ENCODE results near the gene TGM2.

DNA sequence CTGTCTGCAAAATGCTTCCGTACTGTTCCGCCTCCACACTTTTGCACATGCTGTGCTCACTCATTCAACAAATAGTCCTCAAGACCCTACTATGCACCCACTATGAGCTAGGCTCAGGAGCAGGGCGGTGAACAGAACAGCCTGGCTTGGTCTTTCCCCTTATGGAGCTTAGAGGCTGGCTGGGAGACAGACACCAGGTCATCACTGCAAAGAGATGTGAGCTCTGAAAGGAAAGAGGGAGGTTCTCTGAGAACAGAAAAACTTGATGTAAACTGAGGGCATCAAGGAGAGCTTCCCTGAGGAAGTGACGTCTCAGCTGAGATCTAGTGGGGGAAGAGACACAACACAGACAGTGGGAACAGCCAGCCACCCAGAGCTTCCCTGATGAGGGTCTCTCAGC, 31.0 kb upstream of the TGM2 start:
- TF ChIP-seq, protein P1, sequence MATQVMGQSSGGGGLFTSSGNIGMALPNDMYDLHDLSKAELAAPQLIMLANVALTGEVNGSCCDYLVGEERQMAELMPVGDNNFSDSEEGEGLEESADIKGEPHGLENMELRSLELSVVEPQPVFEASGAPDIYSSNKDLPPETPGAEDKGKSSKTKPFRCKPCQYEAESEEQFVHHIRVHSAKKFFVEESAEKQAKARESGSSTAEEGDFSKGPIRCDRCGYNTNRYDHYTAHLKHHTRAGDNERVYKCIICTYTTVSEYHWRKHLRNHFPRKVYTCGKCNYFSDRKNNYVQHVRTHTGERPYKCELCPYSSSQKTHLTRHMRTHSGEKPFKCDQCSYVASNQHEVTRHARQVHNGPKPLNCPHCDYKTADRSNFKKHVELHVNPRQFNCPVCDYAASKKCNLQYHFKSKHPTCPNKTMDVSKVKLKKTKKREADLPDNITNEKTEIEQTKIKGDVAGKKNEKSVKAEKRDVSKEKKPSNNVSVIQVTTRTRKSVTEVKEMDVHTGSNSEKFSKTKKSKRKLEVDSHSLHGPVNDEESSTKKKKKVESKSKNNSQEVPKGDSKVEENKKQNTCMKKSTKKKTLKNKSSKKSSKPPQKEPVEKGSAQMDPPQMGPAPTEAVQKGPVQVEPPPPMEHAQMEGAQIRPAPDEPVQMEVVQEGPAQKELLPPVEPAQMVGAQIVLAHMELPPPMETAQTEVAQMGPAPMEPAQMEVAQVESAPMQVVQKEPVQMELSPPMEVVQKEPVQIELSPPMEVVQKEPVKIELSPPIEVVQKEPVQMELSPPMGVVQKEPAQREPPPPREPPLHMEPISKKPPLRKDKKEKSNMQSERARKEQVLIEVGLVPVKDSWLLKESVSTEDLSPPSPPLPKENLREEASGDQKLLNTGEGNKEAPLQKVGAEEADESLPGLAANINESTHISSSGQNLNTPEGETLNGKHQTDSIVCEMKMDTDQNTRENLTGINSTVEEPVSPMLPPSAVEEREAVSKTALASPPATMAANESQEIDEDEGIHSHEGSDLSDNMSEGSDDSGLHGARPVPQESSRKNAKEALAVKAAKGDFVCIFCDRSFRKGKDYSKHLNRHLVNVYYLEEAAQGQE (IDR thresholded peaks at IDR 0.05; ENCODE audit: borderline replicate concordance): no peak
- TF ChIP-seq EZH2 (IDR thresholded peaks at IDR 0.05; ENCODE audit: borderline replicate concordance, insufficient read depth, low read length, poor library complexity, severe bottlenecking): no peak

Data from neural cell (in vitro differentiated cells).